Lower leg skin (tissue), 4 donors: ENCODE data around the gene SDK2. TPM values are rescaled to one million over a fixed set of nuclear protein-coding genes. Genes with fewer than 3 reads are reported as not detected.

ENCODE experiments used
- DNase-seq, 2 donors: peaks; one replicate each; pipeline ENCODE4 v3.0.0-alpha.2; 2019; ENCODE audit warnings: low spot score in 2 of 2
- H3K4me3 ChIP-seq: fragments of 200-600 bp; sonication (generic); 2 replicates; pipeline ENCODE4 v1.5.1; 2017; ENCODE audit warnings: mild to moderate bottlenecking, low read depth; ENCODE audit not compliant: poor library complexity, severe bottlenecking
- CTCF ChIP-seq, 3 donors: fragments of 450-650 bp; IDR thresholded peaks; one replicate each; pipeline ENCODE4 v1.5.1; 2016; ENCODE audit warnings: antibody characterized with exemption in 3 of 3, mild to moderate bottlenecking in 3 of 3, moderate library complexity in 2 of 3
- POLR2A ChIP-seq, 2 donors: fragments of 450-650 bp; IDR thresholded peaks; one replicate each; pipeline ENCODE4 v1.6.1; 2016 to 2017; ENCODE audit warnings: antibody characterized with exemption in 2 of 2, mild to moderate bottlenecking in 1 of 2, moderate library complexity in 1 of 2
- WGBS, 2 donors: methylation state at CpG; one replicate each; pipeline ENCODE4 v1.1.5; 2018; 5-methylcytosine and 5-hydroxymethylcytosine counted together
- intact Hi-C: fragments of 100-400 bp; cut with DNase I; formaldehyde crosslinking; loops from one replicate; pipeline ENCODE4 v1.15.0; 2023; ENCODE audit warnings: low total_unique reads
- total RNA-seq, 4 donors: library from RNA; depleted of rRNA; stranded (reverse); fragments of >200 nt; gene quantifications; one replicate each; pipeline ENCODE4 v1.1.0, GENCODE V29; 2016

SDK2 gene
- total RNA-seq, 4 donors from 2014 or later: 1.5 to 4.4 (median 1.6) TPM

DNA sequence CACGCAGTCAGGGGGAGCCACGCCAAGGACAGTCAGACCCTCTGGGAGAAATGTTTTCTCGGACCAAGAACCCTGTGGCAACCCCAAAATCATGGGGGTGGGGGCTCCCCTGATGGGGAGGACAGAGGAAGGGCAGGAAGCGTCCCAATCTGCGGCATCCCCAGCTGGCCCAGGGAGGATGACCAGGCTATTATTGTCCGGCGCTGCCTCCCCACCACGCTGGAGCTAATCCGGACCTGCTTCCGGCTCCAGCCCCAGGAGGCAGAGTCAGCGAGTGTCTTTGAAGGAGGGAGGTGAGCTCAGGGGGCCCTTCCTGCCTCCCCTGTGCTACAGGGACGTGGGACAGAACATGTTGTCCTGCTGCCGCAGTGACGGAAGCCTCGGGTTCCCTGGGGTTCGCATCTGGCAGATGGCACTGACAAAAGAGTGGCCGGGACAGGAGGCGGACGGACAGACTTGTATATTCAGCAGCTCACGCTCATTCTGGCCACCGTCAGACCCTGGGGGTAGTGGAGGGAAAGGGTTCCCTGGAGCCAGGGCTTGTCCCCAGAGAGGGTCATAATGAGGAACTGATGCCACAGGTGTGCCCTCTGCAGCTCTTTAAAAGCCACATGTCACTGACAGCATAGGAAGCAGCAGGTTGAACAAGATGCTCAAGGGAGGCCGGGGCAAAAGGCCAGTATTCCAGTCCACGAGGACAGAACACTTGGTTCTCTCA, 278.2 kb downstream of the SDK2 start:
- WGBS, 2 donors: 71 to 80% methylated on average over 22 to 23 of the region's 23 CpGs
- intact Hi-C loops: no loop called here
- TF ChIP-seq POLR2A (IDR thresholded peaks at IDR 0.05) (no peak), CTCF (IDR thresholded peaks at IDR 0.05) (no peak)
- no peak overlapping the region for H3K4me3 ChIP-seq
- peak in 1 of 2 donors; percentile 89 for DNase-seq

GRCh38 chr17:73365301-73365874, 278.9 kb downstream of the SDK2 start:
- intact Hi-C loops: no loop called here
- DNase-seq: no peak
- TF ChIP-seq CTCF (IDR thresholded peaks at IDR 0.05) (no peak), POLR2A (IDR thresholded peaks at IDR 0.05) (no peak)
- no peak overlapping the region for H3K4me3 ChIP-seq
- 56 to 65% methylated on average over 20 of the region's 20 CpGs for WGBS, 2 donors

DNA sequence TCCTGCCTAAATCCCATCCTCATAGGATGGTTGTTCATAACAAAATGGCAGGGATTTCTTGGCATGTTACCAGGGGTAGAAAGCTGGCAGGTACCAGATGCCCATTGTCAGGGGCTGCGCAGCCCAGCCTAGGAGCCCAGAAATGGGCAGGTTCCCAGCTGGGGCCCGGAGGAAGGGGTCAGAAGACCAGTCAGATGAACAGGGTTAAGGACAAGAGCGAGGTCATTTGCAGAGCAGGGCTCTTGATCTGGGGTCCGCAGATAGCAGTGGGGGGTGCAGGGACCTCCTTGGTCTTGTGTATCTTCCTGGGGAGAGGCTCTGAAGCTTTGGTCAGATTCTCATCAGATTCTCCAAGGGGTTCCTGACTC, 280.1 kb downstream of the SDK2 start:
- DNase-seq: no peak
- 93 to 94% methylated on average over 4 of the region's 4 CpGs for WGBS, 2 donors
- H3K4me3 ChIP-seq: no peak overlapping the region
- TF ChIP-seq CTCF (IDR thresholded peaks at IDR 0.05): no peak
- no peak for TF ChIP-seq POLR2A (IDR thresholded peaks at IDR 0.05)
- intact Hi-C loops: no loop called here

GRCh38 chr17:73363442-73364154, 280.6 kb downstream of the SDK2 start:
- intact Hi-C loops: no loop called here
- DNase-seq: no peak
- no peak for TF ChIP-seq CTCF (IDR thresholded peaks at IDR 0.05)
- no peak for TF ChIP-seq POLR2A (IDR thresholded peaks at IDR 0.05)
- 82 to 88% methylated on average over 8 of the region's 8 CpGs for WGBS, 2 donors
- H3K4me3 ChIP-seq: no peak overlapping the region

GRCh38 chr17:73362697-73363096, 281.5 kb downstream of the SDK2 start:
- DNase-seq: no peak
- H3K4me3 ChIP-seq: no peak overlapping the region
- 79 to 90% methylated on average over 10 to 11 of the region's 11 CpGs for WGBS, 2 donors
- TF ChIP-seq POLR2A (IDR thresholded peaks at IDR 0.05) (no peak), CTCF (IDR thresholded peaks at IDR 0.05) (no peak)
- intact Hi-C loops: no loop called here
